ENCODE results near the gene SLC17A9.
A peak's percentile ranks its signal among the peaks of the same experiment; 100 is the strongest.

The SLC17A9 gene, protein sequence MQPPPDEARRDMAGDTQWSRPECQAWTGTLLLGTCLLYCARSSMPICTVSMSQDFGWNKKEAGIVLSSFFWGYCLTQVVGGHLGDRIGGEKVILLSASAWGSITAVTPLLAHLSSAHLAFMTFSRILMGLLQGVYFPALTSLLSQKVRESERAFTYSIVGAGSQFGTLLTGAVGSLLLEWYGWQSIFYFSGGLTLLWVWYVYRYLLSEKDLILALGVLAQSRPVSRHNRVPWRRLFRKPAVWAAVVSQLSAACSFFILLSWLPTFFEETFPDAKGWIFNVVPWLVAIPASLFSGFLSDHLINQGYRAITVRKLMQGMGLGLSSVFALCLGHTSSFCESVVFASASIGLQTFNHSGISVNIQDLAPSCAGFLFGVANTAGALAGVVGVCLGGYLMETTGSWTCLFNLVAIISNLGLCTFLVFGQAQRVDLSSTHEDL

GRCh38 chr20:62952373-62952967 lies at the start of gene SLC17A9:
Gene SLC17A9, plus strand, starts transcription at chr20:62952709. Its CDS starts 122 bp downstream, at chr20:62952831.
- peak; percentile 97 for DNase-seq (ENCODE audit: low spot score)

DNA sequence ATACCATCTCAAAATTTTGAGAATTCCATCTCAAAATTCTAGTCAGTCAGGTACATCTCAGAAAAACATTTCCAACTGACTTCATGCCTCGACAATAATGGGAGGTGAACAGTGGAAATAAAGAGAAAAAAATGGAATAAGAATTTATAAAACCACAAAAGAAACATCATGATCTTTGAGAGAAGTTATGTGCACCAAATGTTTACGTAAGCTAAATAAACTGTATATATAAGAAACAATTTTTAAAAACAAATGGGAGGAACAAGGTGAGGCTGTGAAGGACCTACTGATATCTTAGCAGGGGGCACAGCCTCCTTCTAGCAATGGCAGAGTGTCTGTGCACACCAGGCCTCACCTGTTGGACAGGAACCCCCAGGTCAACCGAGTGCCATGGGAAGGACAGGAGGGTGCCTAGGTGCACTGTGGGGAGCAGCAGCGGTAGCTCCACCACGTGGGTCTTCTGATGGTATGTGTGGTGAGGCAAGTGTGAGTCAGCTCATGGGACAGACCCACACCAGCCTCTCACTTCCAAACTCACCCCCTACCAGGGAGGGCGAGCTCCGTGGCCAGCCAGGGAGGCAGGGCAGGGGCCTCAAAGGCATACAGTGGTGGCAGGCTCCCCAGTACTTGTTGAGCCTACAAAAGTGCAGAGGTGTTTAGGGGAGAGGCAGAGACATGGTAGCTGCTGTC lies 49.4 kb upstream of the SLC17A9 start:
- no peak for DNase-seq (ENCODE audit: low spot score)

- no peak for DNase-seq (ENCODE audit: low spot score)
Measured at GRCh38 chr20:62905536-62906117, 46.9 kb upstream of the SLC17A9 start.

DNA sequence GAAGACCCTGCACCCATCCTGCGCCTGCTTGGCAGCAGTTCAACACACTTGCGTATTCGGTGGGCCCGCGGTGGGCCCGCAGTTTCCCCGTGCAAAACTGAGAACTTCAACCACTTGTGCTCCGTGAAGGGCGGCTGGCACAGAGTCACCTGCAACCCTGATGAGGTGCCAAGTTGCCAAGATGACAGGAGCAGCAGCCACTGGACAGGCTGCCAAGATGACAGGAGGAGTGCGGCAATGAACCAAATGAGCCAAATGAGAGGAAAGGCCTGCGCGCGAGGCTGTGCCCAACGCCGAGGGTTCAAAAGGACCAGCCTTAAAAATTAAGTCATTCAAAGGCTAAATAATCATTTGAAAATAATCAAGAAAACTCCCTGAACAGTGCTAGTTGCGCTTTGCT lies 46.3 kb upstream of the SLC17A9 start:
- DNase-seq (ENCODE audit: low spot score): no peak

DNA sequence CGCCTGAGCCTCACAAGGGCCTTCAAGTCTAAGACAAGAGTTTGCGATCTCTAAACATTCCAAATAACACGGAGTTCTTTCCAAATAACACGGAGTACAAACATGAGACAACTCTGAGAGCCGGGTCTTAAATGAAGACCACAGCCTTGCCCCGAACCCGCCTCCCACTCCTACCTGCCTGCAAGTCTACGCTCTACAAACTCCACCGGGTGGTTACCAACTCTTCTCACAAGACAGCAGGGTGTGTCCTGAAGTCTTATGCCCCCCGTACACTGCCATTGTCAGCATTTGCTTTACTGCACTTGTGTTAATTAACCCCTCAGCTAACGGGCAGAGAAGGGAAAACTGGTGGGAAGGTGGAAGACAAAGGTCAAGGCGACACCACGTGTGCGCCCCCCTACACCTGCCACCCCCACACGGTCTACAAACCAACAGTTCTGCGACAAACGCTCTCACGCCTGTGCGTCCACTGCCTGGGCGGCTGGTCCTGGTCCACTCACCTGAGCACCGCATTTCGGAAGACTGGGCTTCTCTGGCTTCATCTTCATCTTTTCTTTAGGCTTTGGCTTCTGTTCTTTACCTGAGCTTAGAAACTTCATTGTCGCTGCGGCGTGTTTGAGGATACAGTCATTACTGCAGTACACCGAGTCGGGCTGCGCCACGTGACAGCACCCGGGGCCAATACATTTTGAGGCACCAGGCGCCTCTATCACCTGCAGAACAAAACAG lies 45.7 kb upstream of the SLC17A9 start:
- DNase-seq (ENCODE audit: low spot score): no peak

- peak; percentile 65 for DNase-seq (ENCODE audit: low spot score)
Measured at GRCh38 chr20:62907384-62908317, 44.9 kb upstream of the SLC17A9 start.

DNA sequence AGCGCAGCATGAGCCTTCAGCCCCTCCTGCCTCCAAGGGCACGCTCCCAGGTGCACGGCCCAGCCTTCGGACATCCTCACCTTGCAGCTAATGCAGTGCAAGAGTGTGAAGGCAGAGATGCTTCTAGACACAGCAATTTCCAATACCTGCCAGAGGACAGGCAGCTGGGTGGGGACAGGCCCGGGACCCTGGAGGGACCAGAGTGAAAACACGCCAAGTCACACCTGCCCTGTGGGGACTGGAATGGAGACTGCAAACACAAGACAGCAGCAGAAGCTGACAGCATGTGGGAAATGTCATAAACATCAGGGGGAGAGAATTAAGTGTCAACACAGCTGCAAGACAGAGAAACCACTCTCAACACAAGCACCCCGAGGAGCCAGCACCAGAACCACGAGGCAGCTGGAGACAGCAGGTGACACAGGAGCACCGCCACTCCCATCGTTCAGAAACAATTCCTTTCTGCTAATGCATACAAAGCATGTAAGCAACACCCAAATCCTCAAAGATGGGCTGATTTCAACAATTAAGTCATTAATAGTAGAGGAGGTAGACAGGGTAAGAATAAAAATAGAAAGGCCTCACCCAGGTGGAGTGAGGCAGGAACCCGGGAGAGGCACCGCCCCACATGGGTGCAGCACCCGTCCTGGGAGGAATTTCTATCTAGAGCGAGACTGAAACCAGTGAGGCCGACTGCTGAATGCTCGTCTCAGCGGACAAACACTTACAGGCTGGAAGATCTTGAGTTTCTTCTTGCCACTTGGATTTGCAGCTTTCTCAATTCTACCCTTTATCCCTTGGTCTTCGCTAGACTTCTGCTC lies 43.3 kb upstream of the SLC17A9 start:
- DNase-seq (ENCODE audit: low spot score): no peak

DNA sequence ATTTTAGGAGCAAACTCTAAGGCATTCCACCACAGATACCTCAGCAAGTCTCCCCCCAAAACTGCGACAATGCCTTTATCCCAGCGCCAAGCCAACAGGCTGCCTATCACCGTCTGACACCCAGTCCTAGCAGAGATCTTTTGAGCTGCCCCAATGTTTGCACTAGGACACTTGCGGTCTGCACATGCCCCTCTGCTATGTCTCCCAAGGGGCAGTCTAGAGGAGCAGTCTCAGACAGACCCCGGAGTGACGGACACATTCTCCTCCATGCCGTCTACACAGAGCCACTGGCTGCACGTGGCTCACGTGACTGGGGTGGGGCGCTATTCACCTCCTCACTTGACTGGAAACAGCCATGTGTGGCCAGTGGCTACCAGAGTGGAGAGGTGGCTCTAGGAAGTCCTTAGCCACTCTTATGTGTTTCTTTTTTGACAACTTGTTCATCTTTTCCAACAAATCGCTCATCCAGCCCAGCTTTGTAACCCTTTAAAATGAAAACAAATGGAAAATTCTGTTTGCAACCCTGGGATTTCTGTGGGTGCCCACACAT lies 42.2 kb upstream of the SLC17A9 start:
- DNase-seq (ENCODE audit: low spot score): no peak

GRCh38 chr20:62910777-62911497 lies 41.6 kb upstream of the SLC17A9 start:
- DNase-seq (ENCODE audit: low spot score): no peak

DNA sequence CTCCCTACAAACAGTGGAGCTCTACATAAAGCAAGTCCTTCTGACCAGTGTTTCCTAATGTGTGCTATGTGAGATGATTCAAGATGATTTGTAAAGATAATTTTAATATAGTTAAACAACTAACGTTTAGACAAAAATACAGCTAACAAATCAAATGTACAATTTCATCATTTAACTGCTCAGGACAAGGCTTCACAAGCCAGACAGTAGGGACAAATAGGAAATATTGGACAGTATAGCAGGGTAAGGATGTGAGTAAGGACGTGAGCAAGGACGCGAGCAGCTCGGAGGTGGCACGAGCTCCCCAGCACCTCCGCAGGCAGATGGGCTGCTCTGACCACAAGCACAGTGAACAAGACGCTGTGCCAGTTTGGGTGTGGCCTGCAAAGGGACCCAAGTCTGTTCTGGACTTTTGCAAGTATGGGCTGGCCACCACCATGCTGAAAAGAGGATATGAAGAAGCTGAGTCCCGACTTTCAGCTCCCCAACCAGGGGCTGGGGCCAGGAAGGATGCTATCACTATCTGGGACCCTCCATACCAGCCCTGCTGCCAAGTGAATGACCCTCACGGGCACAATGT lies 40.7 kb upstream of the SLC17A9 start:
- DNase-seq (ENCODE audit: low spot score): no peak

DNA sequence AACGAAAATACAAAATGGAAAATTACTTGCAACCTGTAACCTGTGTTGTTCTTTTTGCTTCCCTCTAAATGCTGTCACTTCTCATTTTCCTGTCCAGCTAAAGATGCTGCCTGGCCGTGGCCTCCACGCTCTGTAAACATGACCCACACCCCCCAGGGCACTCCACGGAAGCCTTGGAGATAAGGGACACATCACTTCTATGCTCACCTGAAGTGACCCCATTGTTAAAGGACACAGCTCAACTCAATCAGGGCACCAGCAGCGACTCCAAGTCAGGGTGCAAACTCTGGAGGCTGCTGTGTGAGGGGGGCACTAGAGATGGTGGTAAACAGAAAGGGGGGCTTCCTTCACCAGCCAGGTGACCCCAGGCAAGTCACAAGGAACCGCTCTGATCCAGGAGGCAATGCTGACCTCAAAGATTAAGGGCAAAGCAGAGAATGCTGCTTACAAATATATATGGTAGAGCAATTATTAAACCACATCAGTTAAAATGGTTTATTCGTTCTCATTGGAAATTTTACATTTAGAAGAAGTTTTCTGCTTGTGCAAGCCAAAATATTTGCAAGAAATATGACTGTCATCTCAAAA lies 39.4 kb upstream of the SLC17A9 start:
- no peak for DNase-seq (ENCODE audit: low spot score)

DNA sequence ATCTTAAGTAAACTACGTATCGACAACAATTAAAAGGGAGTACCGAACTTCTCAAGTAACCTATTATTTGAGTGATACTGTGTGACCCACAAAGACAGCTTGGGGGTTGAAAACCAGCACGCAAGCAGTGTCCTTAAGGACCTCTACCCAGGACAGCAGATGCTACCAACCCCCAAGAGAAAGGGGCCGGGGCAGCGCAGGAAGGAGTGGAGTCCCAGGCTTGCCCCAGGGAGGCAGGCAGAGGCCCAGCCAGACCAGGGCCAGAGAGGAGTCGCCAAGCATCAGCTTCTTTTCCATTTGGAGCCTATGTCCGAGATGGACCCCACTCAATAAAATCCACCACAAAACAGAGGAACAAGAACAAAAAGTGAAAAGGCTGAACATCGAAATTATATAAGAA lies 38.1 kb upstream of the SLC17A9 start:
- DNase-seq (ENCODE audit: low spot score): no peak

- DNase-seq (ENCODE audit: low spot score): peak; percentile 57
Measured at GRCh38 chr20:62914970-62915457, 37.5 kb upstream of the SLC17A9 start.

DNA sequence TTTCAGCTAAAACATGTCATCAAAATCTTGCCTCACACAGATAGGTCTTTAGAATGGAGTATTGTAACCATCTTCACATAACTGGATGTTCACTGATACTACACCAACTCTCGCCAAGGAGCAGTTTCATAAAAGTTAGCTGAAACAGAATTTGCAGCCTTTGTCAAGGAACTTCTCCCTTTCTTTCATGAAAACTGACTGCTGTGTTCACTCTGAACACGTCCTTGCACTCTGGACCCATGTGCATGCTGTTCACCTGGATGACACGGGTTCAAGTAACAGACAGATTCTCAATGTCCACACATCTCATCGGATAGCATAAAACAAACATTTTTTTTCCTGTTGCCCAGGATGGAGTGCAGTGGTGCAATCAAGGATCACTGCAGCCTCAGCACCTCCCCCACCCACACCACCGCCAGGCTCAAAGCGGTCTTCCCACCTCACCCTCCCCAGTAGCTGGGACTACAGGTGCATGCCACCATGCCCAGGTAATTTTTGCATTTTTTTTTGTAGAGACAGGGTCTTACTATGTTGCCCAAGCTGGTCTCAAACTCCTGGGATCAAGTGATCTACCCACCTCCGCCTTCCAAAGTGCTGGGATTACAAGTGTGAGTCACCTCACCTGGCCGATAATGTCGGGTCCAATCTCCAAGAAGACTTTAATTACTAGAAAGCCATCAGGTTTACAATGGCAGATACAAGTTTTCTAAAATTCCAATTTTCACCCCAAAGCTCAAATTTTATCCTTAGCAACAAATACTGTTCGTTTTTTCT lies 35.6 kb upstream of the SLC17A9 start:
- DNase-seq (ENCODE audit: low spot score): peak; percentile 55

- DNase-seq (ENCODE audit: low spot score): no peak
Measured at GRCh38 chr20:62917720-62918119, 34.8 kb upstream of the SLC17A9 start.

GRCh38 chr20:62918147-62918546 lies 34.4 kb upstream of the SLC17A9 start:
- DNase-seq (ENCODE audit: low spot score): no peak

- no peak for DNase-seq (ENCODE audit: low spot score)
Measured at GRCh38 chr20:62918831-62919230, 33.7 kb upstream of the SLC17A9 start.

All from HuH-7 (cell line).